Aorta (tissue), 5 donors: ENCODE data around the gene NKD2. TPM values are rescaled to one million over a fixed set of nuclear protein-coding genes. Genes with fewer than 3 reads are reported as not detected.
"Not testable (repeated sequence)": the region's sequence is repeated elsewhere in the genome, so short reads cannot be mapped to it uniquely, and the experiment has no call there.

Experiments used
- ATAC-seq: fragments of 200-7000 bp; cut with Tn5 transposase; one replicate; pipeline ENCODE4 v1.9.1; 2022; ENCODE audit warnings: moderate library complexity; ENCODE audit not compliant: low FRiP score
- DNase-seq, 2 donors: peaks; one replicate each; pipeline ENCODE4 v3.0.0-alpha.2; 2020
- H3K27ac ChIP-seq, 2 donors: one replicate each; pipeline ENCODE4 v1.5.1; 2013; ENCODE audit warnings: low read length in 2 of 2, mild to moderate bottlenecking in 2 of 2, moderate library complexity in 2 of 2, control low read depth in 1 of 2, inconsistent platforms in 1 of 2, low read depth in 1 of 2
- H3K27me3 ChIP-seq, 2 donors: one replicate each; pipeline ENCODE4 v1.6.1; 2013; ENCODE audit warnings: control low read depth in 1 of 2, low read length in 1 of 2, mild to moderate bottlenecking in 1 of 2, moderate library complexity in 1 of 2; ENCODE audit not compliant: insufficient read depth in 2 of 2, control insufficient read depth in 1 of 2
- H3K36me3 ChIP-seq, 2 donors: one replicate each; pipeline ENCODE4 v1.6.1; 2013; ENCODE audit warnings: control low read depth in 1 of 2, low read length in 1 of 2, mild to moderate bottlenecking in 1 of 2; ENCODE audit not compliant: insufficient read depth in 2 of 2, control insufficient read depth in 1 of 2
- H3K4me1 ChIP-seq, 2 donors: one replicate each; pipeline ENCODE4 v1.6.1; 2013; ENCODE audit warnings: low read length in 2 of 2, control low read depth in 1 of 2, mild to moderate bottlenecking in 1 of 2, moderate library complexity in 1 of 2; ENCODE audit not compliant: insufficient read depth in 2 of 2, control insufficient read depth in 1 of 2
- H3K4me3 ChIP-seq, 2 donors: one replicate each; pipeline ENCODE4 v1.5.1; 2013; ENCODE audit warnings: low read length in 2 of 2, control low read depth in 1 of 2, mild to moderate bottlenecking in 1 of 2
- H3K9me3 ChIP-seq: one replicate; pipeline ENCODE4 v1.6.1; 2013; ENCODE audit warnings: mild to moderate bottlenecking, low read length; ENCODE audit not compliant: control insufficient read depth
- WGBS, 2 donors: extraction: QIAGEN DNeasy Blood & Tissue Kit; methylation state at CpG; one replicate each; pipeline ENCODE4 v1.1.7; 2013; 5-methylcytosine and 5-hydroxymethylcytosine counted together
- intact Hi-C, 2 donors: fragments of 100-400 bp; cut with DNase I; formaldehyde crosslinking; loops; one replicate each; pipeline versions ENCODE4 v1.14.2 to v1.15.0; 2022
- polyA plus RNA-seq, 2 donors: library from polyadenylated mRNA; stranded (reverse); fragments of 200-250 nt; gene quantifications; one replicate each; pipeline ENCODE4 v1.2.3, GENCODE V29; 2013
- total RNA-seq, 2 donors: library from RNA; stranded (reverse); fragmentation: NEBNext Ultra II Directional; extraction: Animal tissue kit (Norgen Biotek cat#: 25700); gene quantifications; one replicate each; pipeline ENCODE4 v1.2.1, GENCODE V29; 2021
- donor health status: healthy with polysubstance abuse.
- donor health status: Bipolar disorder and iron deficiency.
- donor health status: DM: no; HTN: no; CAD: no.
- donor health status: DM: no; HTN: no; CAD: no.
- donor health status: DM: yes; HTN: yes; CAD: no.

NKD2 gene
- total and polyA plus RNA-seq, 4 donors = 0.10 to 6.8 (median 2.8) TPM; not detected in 1

DNA sequence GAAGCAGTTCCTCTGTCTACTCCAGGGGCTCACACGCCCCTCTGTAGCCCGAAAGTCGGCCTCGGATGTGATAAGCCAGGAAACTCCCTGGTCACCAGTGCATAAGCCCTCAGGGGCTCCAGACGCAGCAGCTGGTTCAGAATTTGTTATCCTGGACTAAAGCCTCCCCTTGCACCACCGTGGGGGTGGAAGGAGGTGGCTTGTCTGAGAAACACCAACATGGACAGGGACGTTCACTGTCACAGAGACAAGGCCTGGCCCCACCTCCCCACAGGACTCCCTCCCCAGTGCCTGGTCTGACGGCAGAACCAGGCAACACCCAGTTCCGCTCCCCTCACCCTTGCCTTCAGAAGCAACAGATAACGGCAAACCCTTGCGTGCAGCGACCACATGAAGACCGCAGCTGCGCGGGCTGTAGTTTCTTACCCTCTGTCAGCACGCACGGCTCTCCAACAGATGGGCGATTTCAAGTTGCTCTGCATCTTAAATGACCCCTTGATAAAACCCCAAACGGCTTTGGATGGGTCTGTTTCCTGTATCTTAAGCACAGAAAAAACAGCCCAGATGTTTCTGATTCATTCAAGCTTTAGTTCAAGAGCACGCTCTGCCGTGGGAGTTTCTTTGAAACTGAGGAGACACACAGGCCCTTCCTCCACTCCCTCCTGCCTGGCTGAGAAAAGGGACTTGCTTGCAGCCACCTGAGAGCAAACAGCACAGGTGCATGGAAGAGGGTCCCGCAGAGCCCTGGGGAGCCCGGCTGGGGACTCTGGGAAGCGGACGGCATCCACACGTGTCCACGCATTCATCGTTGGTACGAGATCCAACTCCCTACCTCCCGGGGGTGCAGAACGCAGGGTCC lies 44.7 kb upstream of the NKD2 start:
- Histone ChIP-seq H3K27me3 (no peaks in the 10 kb centered on the region), H3K4me1 (no peaks in the 10 kb centered on the region), H3K27ac (no peak overlapping the region), H3K9me3 (no peaks in the 10 kb centered on the region), H3K36me3 (no peaks in the 10 kb centered on the region), H3K4me3 (no peak overlapping the region)
- ATAC-seq (no peak), DNase-seq (peak in 1 of 2 donors; percentile 44)
- WGBS, 2 donors = 85 to 86% methylated on average over 31 of the region's 31 CpGs
- intact Hi-C loops = no loop called here

DNA sequence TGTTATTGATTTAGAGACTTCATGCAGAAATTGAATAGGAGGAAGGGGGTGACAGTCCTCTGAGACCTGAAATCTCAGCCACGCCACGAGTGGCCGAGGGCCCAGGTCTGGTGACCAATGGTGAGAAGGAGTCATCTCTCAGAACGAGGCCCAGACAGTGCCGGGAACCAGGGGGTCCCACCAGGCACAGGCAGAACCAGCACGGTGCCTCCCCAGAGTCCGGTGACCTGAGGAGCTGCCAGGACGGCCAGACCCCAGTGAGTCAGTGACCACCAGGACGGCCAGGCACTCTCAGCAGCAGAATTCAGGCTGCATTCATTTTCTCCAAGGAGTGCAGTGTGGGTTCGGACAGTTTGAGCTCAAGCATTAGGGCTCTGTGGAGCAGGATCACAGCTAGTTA lies 43.8 kb upstream of the NKD2 start:
- DNase-seq (peak in 1 of 2 donors; percentile 29), ATAC-seq (no peak)
- intact Hi-C loops = no loop called here
- Histone ChIP-seq H3K27me3 (no peaks in the 10 kb centered on the region), H3K36me3 (no peaks in the 10 kb centered on the region), H3K4me3 (no peak overlapping the region), H3K4me1 (no peaks in the 10 kb centered on the region), H3K9me3 (no peaks in the 10 kb centered on the region), H3K27ac (no peak overlapping the region)
- WGBS, 2 donors = 89 to 90% methylated on average over 10 of the region's 10 CpGs

DNA sequence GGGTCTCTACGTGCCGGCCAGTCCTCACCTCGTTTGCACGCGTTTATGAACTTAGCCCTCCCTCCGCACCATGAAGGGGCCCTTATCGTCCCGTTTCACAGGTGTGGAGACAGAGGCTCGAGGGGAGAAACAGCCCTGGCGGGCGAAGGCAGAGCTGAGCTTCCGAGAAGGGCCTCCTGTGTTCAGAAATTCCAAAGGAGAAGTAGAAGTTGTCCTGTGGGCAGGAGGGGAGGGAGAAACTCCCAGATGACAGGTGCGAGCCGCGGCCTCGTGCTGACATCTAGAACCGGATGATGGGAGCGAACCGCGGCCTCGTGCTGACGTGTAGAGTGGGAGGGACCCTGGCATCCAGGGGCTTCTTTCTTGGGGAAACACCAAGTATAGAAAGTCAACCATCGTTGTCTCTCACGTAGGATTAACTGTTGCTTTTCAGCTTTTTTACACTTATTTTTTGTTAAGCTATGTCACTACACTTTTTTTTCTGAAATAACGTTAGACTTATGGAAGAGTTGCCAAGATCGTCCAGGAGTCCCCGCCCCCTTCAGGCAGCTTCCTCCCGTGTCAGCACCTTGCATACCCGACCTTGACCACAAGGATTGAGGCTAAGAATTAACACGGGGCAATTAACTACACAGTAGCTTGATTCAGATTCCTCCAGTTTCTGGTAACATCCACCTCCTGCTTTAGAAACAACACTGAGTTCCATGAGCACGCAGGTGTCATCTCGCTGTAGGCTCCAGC lies 42.8 kb upstream of the NKD2 start:
- 83 to 85% methylated on average over 32 of the region's 32 CpGs for WGBS, 2 donors
- no peaks in the 10 kb centered on the region for H3K36me3 ChIP-seq
- H3K27ac ChIP-seq = no peak overlapping the region
- DNase-seq (peak in 1 of 2 donors; percentile 32), ATAC-seq (no peak)
- no peaks in the 10 kb centered on the region for H3K9me3 ChIP-seq
- H3K4me3 ChIP-seq = no peak overlapping the region
- H3K27me3 ChIP-seq = no peaks in the 10 kb centered on the region
- intact Hi-C loops = no loop called here
- H3K4me1 ChIP-seq = no peaks in the 10 kb centered on the region

DNA sequence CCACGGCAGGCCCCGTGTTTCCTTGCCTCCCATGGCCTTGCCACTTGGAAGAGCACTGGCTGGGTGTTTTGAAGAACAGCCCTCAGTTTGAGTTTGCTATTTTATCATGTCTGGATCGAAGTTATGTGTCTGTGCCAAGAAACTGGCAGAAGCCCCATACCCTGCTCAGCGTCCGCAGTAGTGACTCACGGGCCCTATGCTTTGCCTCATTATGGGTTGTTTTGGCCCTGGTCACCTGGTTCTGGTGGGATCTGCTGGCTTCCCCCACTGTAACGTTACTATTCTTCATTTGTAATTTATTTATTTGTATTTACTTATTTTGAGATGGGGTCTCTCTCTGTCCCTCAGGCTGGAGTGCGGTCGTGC lies 42.3 kb upstream of the NKD2 start:
- intact Hi-C loops = no loop called here
- no peaks in the 10 kb centered on the region for H3K27me3 ChIP-seq
- ATAC-seq (no peak), DNase-seq (no peak)
- no peak overlapping the region for H3K27ac ChIP-seq
- no peaks in the 10 kb centered on the region for H3K9me3 ChIP-seq
- no peaks in the 10 kb centered on the region for H3K36me3 ChIP-seq
- H3K4me3 ChIP-seq = no peak overlapping the region
- 63 to 64% methylated on average over 9 of the region's 9 CpGs for WGBS, 2 donors
- no peaks in the 10 kb centered on the region for H3K4me1 ChIP-seq

DNA sequence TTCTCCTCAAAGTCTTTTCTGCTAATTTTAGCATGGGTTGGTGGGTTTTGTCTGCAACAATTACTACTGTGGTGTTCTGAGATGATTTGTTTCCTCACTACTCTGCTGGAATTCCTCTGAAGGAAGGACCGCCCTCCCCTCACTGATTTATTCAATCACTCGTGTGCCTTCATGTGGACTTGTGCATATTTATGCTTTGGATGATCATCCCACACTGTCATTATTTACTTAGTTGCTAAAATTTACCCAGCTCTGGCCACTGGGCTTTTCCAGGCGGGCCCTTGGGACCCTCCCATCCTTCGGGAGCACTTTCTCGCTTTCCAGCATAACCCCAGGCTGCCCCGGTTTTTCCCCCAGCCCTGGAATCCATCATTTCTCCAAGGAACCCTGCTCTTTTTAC lies 41.7 kb upstream of the NKD2 start:
- DNase-seq (no peak), ATAC-seq (no peak)
- WGBS, 2 donors = 78 to 80% methylated on average over 6 of the region's 6 CpGs

DNA sequence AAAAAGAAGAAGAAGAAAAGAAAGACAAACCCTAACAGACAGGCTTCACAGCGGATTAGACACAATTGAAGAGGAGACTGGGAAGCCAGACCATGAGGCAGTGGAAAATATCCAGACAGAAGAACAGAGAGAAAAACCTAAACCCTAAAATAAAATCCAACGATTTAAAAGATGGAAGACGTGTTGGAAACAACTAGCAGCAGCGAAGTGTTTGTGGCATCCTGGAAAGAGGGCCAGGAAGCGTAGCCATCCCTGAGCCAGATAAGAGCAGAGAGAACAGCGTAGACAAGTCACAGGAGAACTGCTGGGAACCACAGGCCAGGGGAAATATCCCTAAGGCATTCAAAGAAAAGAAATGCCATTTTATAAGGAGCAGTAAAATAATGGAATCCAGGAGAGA lies 39.7 kb upstream of the NKD2 start:
- intact Hi-C loops = no loop called here
- WGBS, 2 donors = 31 to 34% methylated on average over 6 of the region's 6 CpGs
- Histone ChIP-seq H3K27ac (no peak overlapping the region), H3K4me1 (no peaks in the 10 kb centered on the region), H3K27me3 (no peaks in the 10 kb centered on the region), H3K4me3 (no peak overlapping the region), H3K9me3 (peaks cover 1% of the 10 kb centered on the region), H3K36me3 (no peaks in the 10 kb centered on the region)
- ATAC-seq (no peak), DNase-seq (no peak)

More for the DNA sequence above, 41.7 kb upstream of the NKD2 start:
- intact Hi-C loops = no loop called here
- no peaks in the 10 kb centered on the region for H3K4me1 ChIP-seq
- H3K4me3 ChIP-seq = no peak overlapping the region
- H3K27ac ChIP-seq = no peak overlapping the region
- peaks cover 1% of the 10 kb centered on the region for H3K9me3 ChIP-seq
- H3K27me3 ChIP-seq = no peaks in the 10 kb centered on the region
- no peaks in the 10 kb centered on the region for H3K36me3 ChIP-seq

DNA sequence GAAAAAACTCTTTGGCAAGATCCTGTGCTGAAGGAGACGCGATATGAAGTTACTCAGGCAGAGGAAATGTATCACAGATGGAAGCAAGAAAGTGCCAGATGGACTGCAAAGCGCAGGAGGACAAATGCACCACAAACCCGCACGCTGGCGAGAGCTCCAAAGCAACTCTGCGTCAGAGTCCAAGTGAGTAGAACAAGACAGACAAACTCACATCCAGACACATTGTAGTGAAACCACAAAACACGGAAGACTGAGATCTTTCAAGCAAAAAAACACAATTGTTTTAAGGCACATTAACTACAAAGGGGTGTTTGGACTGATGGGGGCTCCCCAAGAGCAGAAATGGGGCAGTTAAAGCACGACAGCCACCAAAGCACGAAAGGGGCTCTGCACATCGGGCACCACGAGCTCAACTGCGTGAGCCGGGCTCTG lies 39.2 kb upstream of the NKD2 start:
- no peaks in the 10 kb centered on the region for H3K36me3 ChIP-seq
- intact Hi-C loops = no loop called here
- no peak overlapping the region for H3K4me3 ChIP-seq
- no peak overlapping the region for H3K27ac ChIP-seq
- ATAC-seq (no peak), DNase-seq (peak in 1 of 2 donors; percentile 56)
- no peaks in the 10 kb centered on the region for H3K27me3 ChIP-seq
- peaks cover 1% of the 10 kb centered on the region for H3K9me3 ChIP-seq
- whole genome bisulfite sequencing, 2 donors = 41 to 42% methylated on average over 14 of the region's 14 CpGs
- no peaks in the 10 kb centered on the region for H3K4me1 ChIP-seq

DNA sequence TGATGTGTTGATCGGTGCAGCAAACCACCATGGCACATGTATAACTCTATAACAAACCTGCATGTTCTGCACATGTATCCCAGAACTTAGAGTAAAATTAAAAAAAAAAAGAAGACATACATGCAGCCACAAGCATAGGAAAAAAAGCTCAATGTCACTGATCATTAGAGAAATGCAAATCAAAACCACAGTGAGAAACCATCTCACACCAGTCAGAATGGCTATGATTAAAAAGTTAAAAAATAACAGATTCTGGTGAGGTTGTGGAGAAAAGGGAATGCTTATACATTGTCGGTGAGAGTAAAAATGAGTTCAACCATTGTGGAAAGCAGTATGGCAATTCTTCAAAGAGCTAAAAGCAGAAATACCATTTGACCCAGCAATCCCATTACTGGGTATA lies 36.0 kb upstream of the NKD2 start:
- H3K4me1 ChIP-seq, H3K36me3 ChIP-seq, H3K27ac ChIP-seq, H3K27me3 ChIP-seq, DNase-seq, ATAC-seq, H3K9me3 ChIP-seq, intact Hi-C loops, H3K4me3 ChIP-seq: not testable (repeated sequence)
- 80 to 82% methylated on average over 2 of the region's 2 CpGs for WGBS, 2 donors
